Diencephalon (tissue), 1 donor: ENCODE results near the gene SHANK1. TPM values are rescaled to one million over a fixed set of nuclear protein-coding genes. Genes with fewer than 3 reads are reported as not detected.

ENCODE experiments used
- total RNA-seq: library from RNA; depleted of rRNA; stranded (reverse); fragments of >200 nt; gene quantifications from one replicate; pipeline ENCODE4 v1.2.3, GENCODE V29; 2014

Gene SHANK1
- 23.3 TPM for total RNA-seq

GRCh38 chr19:50719566-50719965 lies at the start of gene SHANK1:
Gene SHANK1, minus strand, starts transcription at chr19:50719802. Its CDS starts 2,883 bp downstream, at chr19:50716919.

GRCh38 chr19:50723069-50723468 lies 3.5 kb upstream of the SHANK1 start, which contains the start of gene CLEC11A:
Gene CLEC11A, plus strand, starts transcription at chr19:50723364. Its CDS starts 162 bp downstream, at chr19:50723526.

GRCh38 chr19:50649433-50650391 lies 69.9 kb downstream of the SHANK1 start, which contains the start of gene C19orf81:
Gene C19orf81, plus strand, starts transcription at chr19:50649445. Its CDS starts 0 bp downstream, at chr19:50649445.

GRCh38 chr19:50639121-50640112 lies 80.2 kb downstream of the SHANK1 start, which contains the start of gene SYT3:
Gene SYT3, minus strand, starts transcription at chr19:50639881. Its CDS starts 2,470 bp downstream, at chr19:50637411.

Other genes starting within 250 kb of the SHANK1 start
- gene EMC10, start 243.3 kb downstream of the SHANK1 start, total RNA-seq, result 68.5 TPM
- gene GARIN5A, start 243.0 kb downstream of the SHANK1 start, total RNA-seq, result 7.2 TPM
- 3.7 TPM for gene JOSD2, start 208.6 kb downstream of the SHANK1 start, total RNA-seq
- gene ASPDH, start 205.9 kb downstream of the SHANK1 start, total RNA-seq, result 3.0 TPM
- gene LRRC4B, start 151.4 kb downstream of the SHANK1 start, total RNA-seq, result 105 TPM
- 36.0 TPM for gene SYT3, start 79.9 kb downstream of the SHANK1 start, total RNA-seq
- gene C19orf81, start 70.4 kb downstream of the SHANK1 start, total RNA-seq, result not detected
- gene CLEC11A, start 3.6 kb upstream of the SHANK1 start, total RNA-seq, result 2.5 TPM
- not detected for gene GPR32, start 50.7 kb upstream of the SHANK1 start, total RNA-seq
- not detected for gene ACP4, start 70.6 kb upstream of the SHANK1 start, total RNA-seq
- not detected for gene KLK1, start 104.0 kb upstream of the SHANK1 start, total RNA-seq
- gene KLK15, start 113.8 kb upstream of the SHANK1 start, total RNA-seq, result not detected
- not detected for gene KLK3, start 135.1 kb upstream of the SHANK1 start, total RNA-seq
- gene KLK2, start 153.6 kb upstream of the SHANK1 start, total RNA-seq, result not detected
- gene KLK4, start 191.6 kb upstream of the SHANK1 start, total RNA-seq, result not detected
- gene KLK5, start 233.2 kb upstream of the SHANK1 start, total RNA-seq, result 0.69 TPM
- not detected for gene KLK6, start 249.8 kb upstream of the SHANK1 start, total RNA-seq